ENCODE data around the gene CDH13. TPM values are rescaled to one million over a fixed set of nuclear protein-coding genes. Genes with fewer than 3 reads are reported as not detected.

CDH13 gene
- total and polyA plus RNA-seq, 2 of the 8 experiments (the other 6 are each of a cell fraction or from before 2014, with no cell fraction given): 2.3 to 2.4 TPM

DNA sequence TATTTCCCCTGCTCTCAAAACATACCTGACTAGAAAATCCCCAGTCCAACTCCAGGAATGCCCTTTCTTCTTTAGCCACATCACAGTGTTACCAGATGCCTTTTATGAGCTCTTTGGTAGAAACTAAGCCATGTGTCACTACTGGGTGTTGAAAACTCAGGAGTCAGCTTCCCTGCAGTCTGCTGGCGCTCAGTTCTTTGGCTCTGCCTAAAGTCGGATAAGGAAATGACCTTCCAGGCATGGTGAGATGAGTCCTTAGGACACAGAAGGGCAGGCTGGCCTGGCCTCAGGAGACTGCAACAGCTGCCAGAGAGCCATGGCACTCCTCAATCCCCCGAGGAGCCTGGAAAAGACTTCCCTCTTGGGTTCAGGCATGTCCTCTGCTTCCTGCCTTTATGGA, 89.1 kb downstream of the CDH13 start:
- FAIRE-seq: no peak
- Histone ChIP-seq H3K9me3 (ENCODE audit: insufficient read depth in 2 of 2, low read depth in 1 of 2, low read length in 1 of 2) (no peaks in the 10 kb centered on the region), H3K27me3 (replicated peaks in 1 of 4; ENCODE audit: control insufficient read depth in 3 of 4, extremely low read depth in 1 of 4, insufficient read depth in 3 of 4, low read length in 3 of 4) (no peaks in the 10 kb centered on the region), H3K79me1 (ENCODE audit: low read depth, low read length) (no peaks in the 10 kb centered on the region), H2BK120ac (replicated peaks; ENCODE audit: low read depth, low read length) (no peak overlapping the region), H2AK5ac (ENCODE audit: low read depth, low read length) (no peak overlapping the region), H3K36me3 (ENCODE audit: control insufficient read depth in 2 of 4, insufficient read depth in 4 of 4, low read length in 3 of 4) (no peaks in the 10 kb centered on the region), H3K79me2 (ENCODE audit: control insufficient read depth in 1 of 2, insufficient read depth in 2 of 2, low read length in 2 of 2) (no peaks in the 10 kb centered on the region), H4K8ac (ENCODE audit: extremely low read depth, insufficient read depth, low read length) (no peak overlapping the region), H4K20me1 (replicated peaks in 1 of 2; ENCODE audit: control insufficient read depth in 1 of 2, insufficient read depth in 2 of 2, low read length in 2 of 2) (no peaks in the 10 kb centered on the region), H3K9ac (replicated peaks in 1 of 4; ENCODE audit: extremely low read depth in 1 of 4, low read depth in 3 of 4, low read length in 3 of 4) (no peak overlapping the region), H3K14ac (ENCODE audit: insufficient read length) (no peak overlapping the region), H3K4me2 (ENCODE audit: insufficient read depth in 1 of 2, low read depth in 2 of 2, low read length in 2 of 2) (no peak overlapping the region), H3K23me2 (ENCODE audit: low read depth, low read length) (no peaks in the 10 kb centered on the region), H2BK5ac (ENCODE audit: low read depth, low read length) (no peak overlapping the region), H3K4me3 (ENCODE audit: extremely low read depth in 1 of 4, insufficient read depth in 2 of 4, low read depth in 3 of 4, low read length in 4 of 4) (no peak overlapping the region), H3K56ac (replicated peaks; ENCODE audit: insufficient read length, low read depth, low read length) (no peak overlapping the region), H3K18ac (ENCODE audit: extremely low read depth, low read length) (no peak overlapping the region), H2BK20ac (ENCODE audit: low read length) (no peak overlapping the region), H3K4me1 (replicated peaks in 1 of 4; ENCODE audit: control insufficient read depth in 3 of 4, insufficient read depth in 4 of 4, low read length in 3 of 4) (peaks cover 0 to 5% (median 3%) of the 10 kb centered on the region in 4 experiments; a peak in 3 of 7 replicates), H4K5ac (ENCODE audit: insufficient read length, low read depth, low read length) (no peak overlapping the region), H3K27ac (ENCODE audit: low read depth, low read length) (no peak overlapping the region), H2BK12ac (ENCODE audit: low read depth, low read length) (no peak overlapping the region), H3K4ac (replicated peaks; ENCODE audit: insufficient read length, low read depth, low read length) (no peak overlapping the region), H2AFZ (ENCODE audit: low read length) (0 out of 2 replicates have a peak overlapping the region, but pooled peaks have one; percentile 23), H4K91ac (replicated peaks; ENCODE audit: insufficient read length, low read length) (no peak overlapping the region), H2BK15ac (ENCODE audit: low read length) (no peak overlapping the region), H3K23ac (ENCODE audit: insufficient read length) (no peak overlapping the region)
- ChIA-PET CTCF (ENCODE audit: partially characterized antibody) (interaction anchor here (1.0 to 1.5 kb wide), 3 partner anchors 9 to 76 kb away, joined by 3 to 4 read pairs (median 3); no protein-coding TSS in a partner anchor), POLR2A (ENCODE audit: partially characterized antibody) (no interaction called here)
- no peak for DNase-seq (ENCODE audit: low read depth in 1 of 2, low spot score in 2 of 2)
- 90% methylated on average over 3 of the region's 3 CpGs; no CpG with 5 or more reads in 1 of the 2 experiments for WGBS, 2 experiments (ENCODE audit: extremely low coverage in 1 of 2, insufficient coverage in 1 of 2, insufficient read length in 1 of 2, insufficient replicate concordance in 2 of 2, low coverage in 1 of 2, low lambda C conversion rate in 2 of 2, missing lambda C conversion rate in 1 of 2)
- TF ChIP-seq HDAC2 (IDR thresholded peaks at IDR 0.05; ENCODE audit: borderline replicate concordance in 1 of 2, low read depth in 2 of 2, low read length in 2 of 2) (no peak), CHD2 (IDR thresholded peaks at IDR 0.05; ENCODE audit: low read length) (no peak), RAD21 (IDR thresholded peaks at IDR 0.05 in 1 of 2, conservative IDR thresholded peaks at IDR 0.05 in 1 of 2; ENCODE audit: low read depth in 2 of 2, low read length in 2 of 2) (no peak), RNF2 (IDR thresholded peaks at IDR 0.05; ENCODE audit: borderline replicate concordance, low read depth, low read length, missing control alignments, poor library complexity, severe bottlenecking) (no peak), HDAC6 (IDR thresholded peaks at IDR 0.05; ENCODE audit: low read depth, low read length) (no peak), YY1 (IDR thresholded peaks at IDR 0.05; ENCODE audit: low read depth, low read length) (no peak), SIRT6 (IDR thresholded peaks at IDR 0.05; ENCODE audit: low read length) (no peak), FOSL1 (IDR thresholded peaks at IDR 0.05; ENCODE audit: insufficient read depth, low read depth, low read length) (no peak), JUND (IDR thresholded peaks at IDR 0.05; ENCODE audit: low read length) (no peak), POLR2AphosphoS5 (IDR thresholded peaks at IDR 0.05; ENCODE audit: low read depth, low read length) (no peak)
- TF ChIP-seq, protein P1, sequence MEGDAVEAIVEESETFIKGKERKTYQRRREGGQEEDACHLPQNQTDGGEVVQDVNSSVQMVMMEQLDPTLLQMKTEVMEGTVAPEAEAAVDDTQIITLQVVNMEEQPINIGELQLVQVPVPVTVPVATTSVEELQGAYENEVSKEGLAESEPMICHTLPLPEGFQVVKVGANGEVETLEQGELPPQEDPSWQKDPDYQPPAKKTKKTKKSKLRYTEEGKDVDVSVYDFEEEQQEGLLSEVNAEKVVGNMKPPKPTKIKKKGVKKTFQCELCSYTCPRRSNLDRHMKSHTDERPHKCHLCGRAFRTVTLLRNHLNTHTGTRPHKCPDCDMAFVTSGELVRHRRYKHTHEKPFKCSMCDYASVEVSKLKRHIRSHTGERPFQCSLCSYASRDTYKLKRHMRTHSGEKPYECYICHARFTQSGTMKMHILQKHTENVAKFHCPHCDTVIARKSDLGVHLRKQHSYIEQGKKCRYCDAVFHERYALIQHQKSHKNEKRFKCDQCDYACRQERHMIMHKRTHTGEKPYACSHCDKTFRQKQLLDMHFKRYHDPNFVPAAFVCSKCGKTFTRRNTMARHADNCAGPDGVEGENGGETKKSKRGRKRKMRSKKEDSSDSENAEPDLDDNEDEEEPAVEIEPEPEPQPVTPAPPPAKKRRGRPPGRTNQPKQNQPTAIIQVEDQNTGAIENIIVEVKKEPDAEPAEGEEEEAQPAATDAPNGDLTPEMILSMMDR (IDR thresholded peaks at IDR 0.05; ENCODE audit: control extremely low read depth in 1 of 3, insufficient read depth in 1 of 3, low read depth in 1 of 3, low read length in 3 of 3): no peak
